HG02943 (cell line): Measurements from ENCODE around the gene BBX.

Experiments used
- ATAC-seq: cut with Tn5 transposase; IDR thresholded peaks from one replicate; pipeline ENCODE4 v1.9.1; 2021; ENCODE audit warnings: mild to moderate bottlenecking, low read depth, moderate library complexity; ENCODE audit not compliant: unreplicated experiment

BBX gene

GRCh38 chr3:107596639-107597038 is 73.9 kb downstream of the BBX start:
- ATAC-seq, result no peak

DNA sequence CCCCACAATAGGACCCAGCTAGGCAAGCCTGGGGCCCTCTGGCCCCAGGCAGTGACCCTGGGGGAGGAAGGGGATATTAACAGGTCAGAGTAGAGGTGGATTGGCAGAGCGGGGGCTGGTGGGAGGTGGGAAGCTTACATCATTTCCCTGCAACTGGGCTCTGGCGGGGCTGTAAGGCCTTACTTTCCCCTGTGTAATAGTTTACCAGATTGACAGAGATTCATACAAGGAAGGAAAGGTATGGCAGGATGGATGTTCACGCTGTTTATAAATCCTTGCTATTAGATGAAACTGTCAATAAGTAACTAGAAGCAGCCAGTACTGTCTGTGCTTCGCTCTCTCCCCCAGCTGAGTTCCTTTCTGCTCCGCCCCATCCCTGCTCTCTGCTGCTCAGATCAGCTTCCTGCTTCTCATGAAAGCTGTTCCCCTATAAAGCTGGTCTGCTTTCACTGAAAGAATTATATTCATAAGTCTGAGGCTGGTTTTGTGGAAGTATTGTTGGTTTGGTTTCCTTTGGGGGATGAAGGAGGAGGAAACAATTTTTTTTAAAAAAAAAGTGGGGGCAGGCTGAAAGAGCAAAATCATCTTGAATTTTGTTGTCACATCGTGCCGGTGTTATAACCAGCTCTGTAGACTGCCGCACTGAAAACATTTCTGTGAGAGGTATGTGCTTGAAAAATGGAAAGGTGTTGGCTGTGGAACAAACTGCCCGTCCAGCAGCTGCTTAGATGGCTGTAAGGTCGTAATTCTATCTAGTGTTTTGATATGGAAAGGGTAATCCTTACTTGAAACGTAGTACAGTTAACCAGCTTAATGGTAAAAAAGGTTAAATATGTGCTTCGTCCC is 76.4 kb downstream of the BBX start:
- peak; percentile 98 for ATAC-seq

- no peak for ATAC-seq
Measured at GRCh38 chr3:107599772-107600145, 77.0 kb downstream of the BBX start.

DNA sequence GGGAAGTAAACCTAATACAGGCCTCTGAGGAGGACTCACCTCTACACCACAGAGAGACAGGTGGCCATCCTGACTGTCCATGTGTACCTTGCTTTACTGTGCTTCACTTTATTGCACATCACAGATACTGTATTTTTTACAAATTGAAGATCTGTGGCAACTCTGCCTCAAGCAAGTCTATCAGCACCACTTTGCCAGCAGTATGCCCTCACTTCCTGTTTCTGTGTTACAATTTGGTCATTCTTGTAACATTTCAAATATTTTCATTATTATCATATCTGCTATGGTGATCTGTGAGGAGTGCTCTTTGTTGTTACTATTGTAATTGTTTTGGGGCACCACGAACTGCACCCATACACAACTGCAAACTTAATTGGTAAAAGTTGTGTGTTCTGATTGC is 78.0 kb downstream of the BBX start:
- no peak for ATAC-seq

DNA sequence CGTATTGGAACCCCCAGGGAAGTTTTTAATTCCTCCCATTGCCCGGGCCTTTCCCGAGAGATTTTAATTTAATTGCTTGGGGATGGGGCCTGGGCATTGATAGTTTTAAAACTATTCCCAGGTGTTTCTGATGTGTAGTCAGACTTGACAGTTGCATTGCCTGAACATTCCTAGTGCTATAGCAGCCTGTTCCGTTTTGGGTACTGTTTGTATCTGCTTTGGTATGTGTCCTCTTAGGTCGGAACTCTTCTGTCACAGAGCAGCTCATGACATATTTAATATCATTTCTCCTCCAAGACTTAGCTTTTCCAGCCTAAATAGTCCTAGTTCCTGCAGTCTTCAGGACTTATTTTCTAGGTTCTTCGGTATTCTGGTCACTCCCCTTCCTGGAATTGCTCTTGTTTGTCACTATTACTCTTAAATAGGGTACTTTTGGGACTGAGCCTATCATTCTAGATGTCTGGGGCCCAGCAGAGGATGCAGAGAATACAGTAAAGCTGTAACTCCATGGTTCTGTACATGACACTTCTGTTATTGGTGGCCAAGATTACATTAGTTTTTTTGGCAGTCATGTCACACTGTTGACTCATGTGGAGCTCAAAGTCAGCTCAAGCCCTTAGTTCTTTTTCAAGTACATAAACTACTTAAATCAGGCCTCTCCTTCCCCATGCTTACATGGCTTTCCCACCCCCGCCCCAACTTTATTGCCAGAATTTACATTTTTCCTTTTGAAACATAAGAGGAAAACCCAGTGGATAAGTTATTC is 81.5 kb downstream of the BBX start:
- no peak for ATAC-seq

DNA sequence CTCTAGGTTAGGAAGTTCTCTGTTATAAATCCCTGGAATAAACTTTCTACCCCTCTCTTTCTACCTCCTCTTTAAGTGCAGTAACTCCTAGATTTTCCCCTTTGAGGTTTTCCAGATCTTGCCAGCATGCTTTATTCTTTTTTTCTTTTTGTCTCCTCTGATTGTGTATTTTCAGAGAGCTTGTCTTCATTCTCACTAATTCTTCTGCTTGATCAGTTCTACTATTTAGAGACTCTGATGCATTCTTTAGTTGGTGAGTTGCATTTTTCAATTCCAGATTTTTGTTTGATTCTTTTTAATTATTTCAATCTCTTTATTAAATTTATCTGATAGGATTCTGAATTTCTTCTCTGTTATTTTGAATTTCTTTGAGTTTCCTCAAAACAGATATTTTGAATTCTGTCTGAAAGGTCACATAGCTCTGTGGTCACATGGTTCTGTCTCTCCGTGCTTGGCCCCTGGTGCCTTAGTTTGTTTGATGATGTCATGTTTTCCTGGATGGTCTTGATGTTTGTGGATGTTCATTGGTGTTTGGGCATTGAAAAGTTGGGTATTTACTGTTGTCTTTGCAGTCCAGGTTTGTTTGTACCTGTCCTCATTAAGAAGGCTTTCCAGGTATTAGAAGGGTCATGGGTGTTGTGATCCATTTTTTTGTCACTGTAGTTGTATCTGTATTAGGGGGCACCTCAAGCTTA is 89.2 kb downstream of the BBX start:
- no peak for ATAC-seq

DNA sequence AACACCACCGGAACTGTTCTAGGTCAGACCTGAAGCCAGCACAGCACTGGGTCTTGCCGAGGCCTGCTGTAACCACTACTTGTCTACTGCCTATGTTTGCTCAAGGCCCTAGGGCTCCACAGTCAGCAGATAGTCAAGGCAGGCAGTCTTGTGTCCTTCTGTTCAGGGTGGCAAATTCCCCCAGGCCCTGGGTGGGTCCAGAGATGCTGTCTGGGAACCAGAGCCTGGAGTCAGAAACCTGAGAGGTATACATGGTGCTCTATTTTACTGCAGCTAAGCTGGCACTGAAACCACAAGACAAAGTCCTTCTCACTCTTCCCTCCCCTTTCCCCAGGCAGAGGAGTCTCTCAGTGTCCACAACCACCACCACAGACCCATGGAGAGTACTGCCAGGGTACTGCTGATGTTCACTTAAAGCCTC is 89.9 kb downstream of the BBX start:
- no peak for ATAC-seq

DNA sequence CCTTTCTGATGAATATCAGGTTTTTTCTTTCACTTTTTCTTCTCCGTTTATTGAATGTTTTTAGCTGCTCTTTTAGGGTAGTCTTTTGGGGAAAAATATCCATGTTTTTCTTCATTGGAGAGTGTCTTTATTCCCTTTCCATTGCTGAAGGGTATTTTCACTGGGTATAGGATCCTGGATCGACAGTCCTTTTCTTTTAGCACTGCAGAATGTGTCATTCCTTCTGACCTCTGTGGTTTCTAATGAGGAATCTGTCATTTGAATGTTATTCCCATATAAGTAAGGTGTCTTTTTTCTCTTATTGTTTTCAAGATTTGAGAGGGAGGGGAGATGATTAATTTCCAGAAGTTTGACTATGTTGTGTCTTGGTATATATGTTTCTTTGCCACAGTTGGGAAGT is 96.8 kb downstream of the BBX start:
- ATAC-seq, result no peak

- ATAC-seq, result no peak
Measured at GRCh38 chr3:107620534-107620933, 97.8 kb downstream of the BBX start.

GRCh38 chr3:107621465-107621864 is 98.7 kb downstream of the BBX start:
- ATAC-seq, result no peak

DNA sequence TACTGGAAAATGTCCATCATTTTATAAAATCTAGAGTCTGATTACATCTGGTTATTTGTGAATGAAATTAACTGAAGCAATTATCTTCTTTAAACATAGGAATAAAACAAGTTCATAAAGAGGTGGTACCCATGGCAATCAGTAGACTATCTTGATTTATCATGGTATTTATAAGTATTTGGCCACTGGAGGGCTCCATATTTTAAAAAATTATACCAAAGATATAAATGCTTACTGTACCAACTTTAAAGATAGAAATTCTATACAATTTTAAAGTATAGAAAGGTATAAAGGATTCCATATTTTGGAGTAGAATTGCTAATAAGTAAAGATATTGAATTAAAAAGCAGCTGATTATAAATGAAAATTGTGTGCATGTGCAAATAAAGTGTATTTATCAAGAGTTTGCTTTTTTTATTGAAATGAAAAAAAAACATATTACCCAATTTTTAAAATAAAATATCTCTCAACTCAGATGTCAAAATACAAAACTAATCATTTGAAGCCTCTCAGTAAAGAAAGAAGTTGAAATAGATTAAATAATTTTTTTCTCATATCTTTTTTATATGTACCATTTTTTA is 105.3 kb downstream of the BBX start:
- ATAC-seq, result no peak

DNA sequence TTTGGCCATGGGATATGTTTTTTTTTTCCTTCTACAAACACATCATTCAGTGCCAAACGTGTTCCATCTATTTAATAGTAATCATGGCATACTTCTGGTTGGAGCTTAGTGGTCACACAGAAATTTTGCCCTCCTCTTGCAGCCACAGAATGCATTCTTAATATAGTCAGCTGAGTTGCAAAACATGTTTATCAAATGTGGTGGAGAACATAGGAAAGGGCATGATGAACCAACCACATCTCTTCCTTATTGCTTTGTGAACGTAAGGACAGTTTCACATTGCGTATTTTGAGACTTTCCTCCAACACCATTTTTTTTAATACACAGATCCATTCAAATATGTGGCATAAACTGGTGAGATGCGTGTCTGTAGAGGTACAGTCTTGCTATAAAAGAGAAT is 106.8 kb downstream of the BBX start:
- no peak for ATAC-seq

- no peak for ATAC-seq
Measured at GRCh38 chr3:107630779-107631178, 108.0 kb downstream of the BBX start.

- no peak for ATAC-seq
Measured at GRCh38 chr3:107632576-107632975, 109.8 kb downstream of the BBX start.

- ATAC-seq, result peak; percentile 96
Measured at GRCh38 chr3:107633327-107634098, 110.8 kb downstream of the BBX start.

DNA sequence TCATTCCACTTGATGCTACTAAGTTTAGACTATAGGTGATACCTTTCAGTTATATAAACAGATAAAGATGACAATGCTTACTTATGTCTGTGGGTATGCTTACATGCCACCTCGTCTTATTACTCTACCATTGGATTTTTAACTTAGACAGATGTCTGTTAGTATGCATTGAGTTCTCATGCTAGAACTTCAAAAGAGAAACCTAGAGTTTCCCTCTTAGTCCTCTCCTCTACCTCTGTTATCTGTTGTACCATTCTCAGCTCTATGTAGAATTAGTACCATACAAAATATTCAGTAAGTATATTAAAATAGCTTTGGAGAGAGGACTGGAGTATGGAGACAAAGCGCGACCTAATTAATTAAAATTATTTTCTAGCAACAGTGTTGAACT is 111.3 kb downstream of the BBX start:
- ATAC-seq, result peak; percentile 34

- ATAC-seq, result no peak
Measured at GRCh38 chr3:107637416-107638183, 114.8 kb downstream of the BBX start.

- no peak for ATAC-seq
Measured at GRCh38 chr3:107641572-107642307, 119.0 kb downstream of the BBX start.
